ENCODE measurements around the gene SPATA33.

The SPATA33 gene

GRCh38 chr16:89657442-89658220 is at the start of gene SPATA33, which contains the start of gene CHMP1A:
TSS of gene SPATA33 (plus strand) at chr16:89657836. CDS start at chr16:89657912, 76 bp downstream.
TSS of gene CHMP1A (minus strand) at chr16:89657708. CDS start at chr16:89657588, 120 bp downstream.
- peak; percentile 93 for DNase-seq

GRCh38 chr16:89607937-89608740 is 49.5 kb upstream of the SPATA33 start:
- no peak for DNase-seq

DNA sequence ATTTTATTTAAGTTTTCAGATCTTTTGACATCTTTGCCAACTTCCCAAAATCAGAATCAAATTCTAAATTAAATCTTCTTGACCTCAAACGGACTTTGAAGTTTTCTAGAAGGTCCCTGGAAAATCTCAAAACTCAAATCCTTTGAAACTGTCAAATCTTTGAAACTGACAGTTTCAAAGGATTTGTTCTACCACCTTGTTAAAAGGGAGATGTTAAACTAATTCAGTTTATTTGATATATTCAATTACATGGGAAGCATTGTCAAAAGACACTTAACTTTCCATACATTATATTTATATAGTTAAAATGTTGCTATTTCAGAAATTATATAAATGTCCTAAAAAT is 47.6 kb upstream of the SPATA33 start:
- DNase-seq = no peak

DNA sequence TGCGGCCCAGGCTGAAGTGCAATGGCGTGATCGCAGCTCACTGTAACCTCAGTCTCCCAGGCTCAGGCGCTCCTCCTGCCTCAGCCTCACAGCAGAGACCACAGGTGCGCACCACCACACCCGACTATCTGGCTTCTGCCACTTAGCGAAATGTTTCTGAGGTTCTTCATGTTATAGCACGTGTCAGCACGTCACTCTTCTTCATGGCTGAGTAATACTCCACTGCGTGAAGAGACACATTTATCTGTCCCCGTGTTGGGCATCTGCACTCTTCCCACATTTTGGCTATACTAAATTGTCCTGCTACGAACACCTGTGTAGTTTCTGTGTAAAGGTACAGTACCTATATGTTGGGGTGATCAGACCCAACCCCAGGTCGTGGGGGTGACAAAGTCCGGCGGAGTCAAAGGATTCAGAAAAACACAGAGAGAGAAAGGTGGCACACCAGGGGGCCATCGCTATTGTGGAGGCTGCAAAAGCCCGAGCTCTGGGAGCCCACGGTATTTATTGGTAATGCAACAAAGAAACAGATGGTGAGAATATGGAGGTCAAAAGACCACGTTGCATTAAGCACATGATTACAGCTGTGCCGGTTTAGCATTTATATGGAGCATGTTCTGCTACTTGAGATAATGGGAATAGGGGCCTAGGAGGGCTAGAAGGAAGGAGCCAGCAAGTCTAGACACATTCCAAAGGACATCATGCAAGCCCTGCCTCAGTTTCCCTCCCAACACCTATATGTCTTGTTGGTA is 45.0 kb upstream of the SPATA33 start:
- DNase-seq = no peak

DNA sequence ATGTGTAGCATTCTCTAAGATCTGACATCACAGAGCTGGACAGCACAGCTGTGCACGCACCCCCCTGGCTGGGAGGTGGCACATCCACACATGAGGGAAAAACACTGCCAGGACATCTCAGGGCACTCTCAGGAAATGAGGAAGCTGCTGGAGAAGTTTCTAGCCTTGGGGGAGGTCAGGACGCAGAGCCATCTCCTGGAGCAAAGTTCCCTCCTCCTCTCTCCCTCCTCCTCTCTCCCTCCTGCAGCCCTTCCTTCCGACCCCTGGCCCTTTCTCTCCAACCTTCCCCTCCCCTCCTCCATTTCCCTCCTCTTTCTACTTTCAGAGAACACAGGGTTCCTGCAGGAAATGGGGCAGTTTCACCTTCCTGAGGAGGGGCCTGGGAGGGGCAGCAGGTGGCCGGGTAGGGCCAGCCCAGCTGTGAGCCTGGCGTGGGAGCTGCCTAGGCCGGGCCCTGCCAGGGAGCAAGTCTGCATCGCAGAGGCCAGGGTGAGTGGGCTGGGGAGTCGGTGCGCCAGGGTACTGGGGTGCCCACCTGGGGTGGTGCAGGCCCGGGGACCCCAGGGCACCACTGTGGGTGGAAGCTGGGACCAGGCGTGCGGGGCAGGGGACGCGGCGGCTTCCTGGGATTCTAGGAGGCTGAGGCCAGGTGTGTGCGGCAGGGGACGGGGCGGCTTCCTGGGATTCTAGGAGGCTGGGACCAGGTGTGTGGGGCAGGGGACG is 44.2 kb upstream of the SPATA33 start, which contains the start of gene DPEP1:
TSS of gene DPEP1 (plus strand) at position 412 of the 723 bp plus-strand sequence. CDS start 16,769 bp downstream, outside the sequence.
- DNase-seq = no peak

DNA sequence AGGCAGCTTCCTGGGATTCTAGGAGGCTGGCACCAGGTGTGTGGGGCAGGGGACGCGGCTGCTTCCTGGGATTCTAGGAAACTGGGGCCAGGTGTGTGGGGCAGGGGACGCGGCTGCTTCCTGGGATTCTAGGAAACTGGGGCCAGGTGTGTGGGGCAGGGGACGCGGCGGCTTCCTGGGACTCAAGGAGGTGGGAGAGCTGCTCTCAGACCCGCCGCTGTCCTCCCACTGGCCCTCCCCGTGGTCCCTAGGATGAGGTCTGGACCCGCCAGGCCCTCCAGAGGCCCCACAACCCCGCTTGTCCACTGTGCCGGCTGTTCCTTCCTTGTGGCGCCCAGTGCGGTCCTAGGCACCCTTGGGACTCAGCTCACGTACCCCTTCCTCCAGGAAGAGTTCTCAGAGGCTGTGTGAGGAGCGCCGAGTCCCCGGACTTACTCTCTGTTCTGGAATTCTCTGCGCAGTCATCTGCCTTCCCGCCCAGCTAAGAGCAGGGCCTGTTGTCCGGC is 43.6 kb upstream of the SPATA33 start:
- no peak for DNase-seq

- DNase-seq = no peak
Measured at GRCh38 chr16:89615176-89615575, 42.5 kb upstream of the SPATA33 start.

GRCh38 chr16:89615596-89616090 is 42.0 kb upstream of the SPATA33 start:
- DNase-seq = no peak

GRCh38 chr16:89616623-89617022 is 41.0 kb upstream of the SPATA33 start:
- no peak for DNase-seq

GRCh38 chr16:89617036-89617435 is 40.6 kb upstream of the SPATA33 start:
- no peak for DNase-seq

DNA sequence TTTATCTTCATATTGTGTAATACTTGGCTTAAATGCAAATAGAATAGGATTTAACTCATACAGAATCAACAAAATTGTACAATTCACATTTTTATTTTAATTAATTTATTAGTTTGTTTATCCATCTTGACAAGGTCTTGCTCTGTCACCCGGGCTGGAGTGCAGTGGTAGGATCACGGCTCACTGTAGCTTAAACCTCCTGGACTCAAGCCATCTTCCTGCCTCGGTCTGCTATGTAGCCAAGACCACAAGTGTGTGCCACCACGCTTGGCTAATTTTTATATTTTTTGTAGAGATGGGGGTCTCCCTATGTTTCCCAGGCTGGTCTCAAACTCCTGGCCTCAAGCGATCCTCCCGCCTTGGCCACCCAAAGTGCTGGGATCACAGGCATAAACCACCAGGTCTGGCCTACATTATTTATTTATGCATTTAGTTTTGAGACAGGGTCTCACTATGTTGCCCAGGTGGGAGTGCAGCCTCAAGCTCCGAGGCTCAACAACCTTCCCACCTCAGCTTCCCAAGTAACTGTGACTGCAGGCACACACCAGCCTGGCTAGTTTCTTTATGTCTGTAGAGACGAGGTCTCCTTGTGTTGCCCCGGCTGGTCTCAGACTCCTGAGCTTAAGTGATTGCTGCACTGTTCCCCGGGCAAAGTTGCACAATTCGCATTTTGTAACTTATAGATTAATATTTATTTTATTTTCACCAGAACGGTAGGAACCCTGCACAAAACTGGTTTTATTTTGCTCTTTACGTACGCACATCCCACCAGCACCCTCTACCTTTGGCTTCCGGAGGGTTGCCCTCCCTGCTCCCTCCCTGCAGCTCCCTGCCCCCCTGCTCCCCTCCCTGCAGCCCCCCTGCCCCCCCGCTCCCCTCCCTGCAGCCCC is 39.3 kb upstream of the SPATA33 start:
- DNase-seq = no peak

- no peak for DNase-seq
Measured at GRCh38 chr16:89619840-89620239, 37.8 kb upstream of the SPATA33 start.

DNA sequence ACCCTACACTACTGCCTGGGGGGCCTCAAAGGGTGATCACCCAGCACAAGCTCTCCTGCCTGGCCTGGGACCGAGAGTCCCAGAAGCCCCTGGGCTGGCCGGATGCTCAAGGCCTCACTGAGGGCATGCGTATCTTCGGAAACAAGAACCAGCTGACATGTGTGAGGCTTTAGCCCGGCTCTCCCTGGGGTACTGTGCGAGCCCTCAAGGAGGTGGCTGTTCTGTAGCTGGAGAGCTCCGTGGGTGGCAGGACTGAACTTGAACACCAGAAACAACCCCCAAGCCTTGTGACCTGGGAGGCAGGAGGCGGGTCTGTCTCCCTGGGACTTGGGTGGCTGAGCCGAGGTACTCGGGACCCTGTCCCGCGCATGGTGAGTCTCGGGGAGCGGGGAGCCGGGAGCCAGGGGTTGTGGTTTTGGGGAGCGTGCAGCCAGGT is 37.2 kb upstream of the SPATA33 start:
- DNase-seq = no peak

- no peak for DNase-seq
Measured at GRCh38 chr16:89621136-89621697, 36.4 kb upstream of the SPATA33 start.

- DNase-seq = no peak
Measured at GRCh38 chr16:89621698-89622409, 35.8 kb upstream of the SPATA33 start.

DNA sequence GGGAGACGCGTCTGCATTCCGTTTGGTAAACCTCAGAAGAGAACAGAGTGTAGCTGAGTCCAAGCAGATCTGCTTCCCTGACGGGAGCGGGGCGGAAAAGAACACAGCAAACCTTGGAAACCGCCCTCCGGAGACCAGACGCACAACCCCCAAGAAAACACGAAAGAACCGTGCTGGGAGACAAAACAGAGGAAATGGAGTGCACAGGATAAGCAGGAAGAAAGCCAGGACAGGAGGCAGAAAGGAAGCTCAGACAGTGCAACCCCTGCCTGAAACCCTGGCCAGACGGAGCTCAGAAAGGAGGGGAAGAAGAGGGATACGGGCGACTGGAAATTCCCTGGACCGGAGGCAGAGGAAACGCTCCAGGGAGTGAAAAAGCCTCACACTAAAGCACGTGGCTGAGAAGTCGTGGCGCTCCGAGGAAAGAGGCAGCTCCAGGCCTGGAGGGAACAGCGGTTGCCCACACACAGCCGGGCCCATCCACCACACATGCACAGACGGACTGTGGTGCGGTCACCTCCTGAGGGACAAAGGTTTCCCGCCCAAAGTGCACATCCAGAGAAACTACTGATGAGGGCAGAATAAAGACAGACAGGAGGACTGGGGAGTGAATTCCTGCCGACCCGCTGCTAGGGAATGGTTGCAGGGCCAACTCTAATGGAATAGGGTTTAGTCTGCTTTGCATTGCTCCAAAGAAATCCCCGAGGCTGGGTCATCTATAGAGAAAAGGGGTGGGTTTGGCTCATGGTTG is 34.0 kb upstream of the SPATA33 start:
- no peak for DNase-seq

DNA sequence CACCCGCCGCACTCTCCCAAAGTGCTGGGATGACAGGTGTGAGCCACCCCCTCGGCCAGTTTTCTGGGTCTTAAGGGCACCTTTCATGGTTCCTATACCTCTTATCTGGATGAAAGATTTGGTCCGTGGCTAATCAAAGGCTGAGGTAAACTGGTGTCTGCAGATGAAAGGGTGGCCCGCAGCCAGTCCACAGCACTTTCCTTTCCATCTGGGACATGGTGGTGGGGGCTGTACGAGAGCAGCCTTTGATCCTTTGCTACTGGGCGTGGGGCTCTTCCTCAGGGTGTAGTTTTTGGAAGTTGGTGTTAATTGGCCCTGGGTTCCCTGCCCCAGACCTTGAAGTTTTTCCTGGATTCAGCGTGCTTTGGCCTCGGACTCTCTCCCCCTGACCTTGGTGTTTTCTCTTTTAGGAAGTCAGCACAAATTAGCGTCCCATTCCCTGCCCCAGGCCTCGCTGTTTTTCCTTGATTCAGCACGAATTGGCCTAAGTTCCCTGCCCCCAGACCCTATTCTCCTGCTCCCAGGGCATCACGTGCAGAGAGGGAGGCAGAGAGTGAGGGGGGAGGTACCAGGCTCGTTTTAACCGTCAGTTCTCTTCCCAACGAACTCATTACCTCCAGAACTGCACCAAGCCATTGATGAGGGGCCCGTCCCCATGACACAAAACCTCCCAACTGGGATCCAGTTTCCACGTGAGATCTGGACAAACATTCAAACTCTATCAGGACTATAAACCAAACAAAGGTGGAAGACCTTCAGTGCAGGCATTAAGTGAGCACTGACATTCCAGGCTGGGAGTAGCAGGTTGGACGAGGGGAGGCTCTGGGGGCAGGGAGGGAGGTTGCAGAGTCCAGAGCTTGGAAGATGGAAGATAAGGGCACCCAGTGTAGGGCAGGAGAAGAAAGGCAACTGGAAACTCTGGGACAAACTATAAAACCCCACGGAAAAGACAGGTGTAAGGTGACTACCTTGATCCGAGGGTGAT is 32.6 kb upstream of the SPATA33 start:
- no peak for DNase-seq
